ENCODE data around the gene ISLR2. TPM values are rescaled to one million over a fixed set of nuclear protein-coding genes. Genes with fewer than 3 reads are reported as not detected.

Gene ISLR2
- total and polyA plus RNA-seq, 4 donors = 0.03 TPM; not detected in 3

DNA sequence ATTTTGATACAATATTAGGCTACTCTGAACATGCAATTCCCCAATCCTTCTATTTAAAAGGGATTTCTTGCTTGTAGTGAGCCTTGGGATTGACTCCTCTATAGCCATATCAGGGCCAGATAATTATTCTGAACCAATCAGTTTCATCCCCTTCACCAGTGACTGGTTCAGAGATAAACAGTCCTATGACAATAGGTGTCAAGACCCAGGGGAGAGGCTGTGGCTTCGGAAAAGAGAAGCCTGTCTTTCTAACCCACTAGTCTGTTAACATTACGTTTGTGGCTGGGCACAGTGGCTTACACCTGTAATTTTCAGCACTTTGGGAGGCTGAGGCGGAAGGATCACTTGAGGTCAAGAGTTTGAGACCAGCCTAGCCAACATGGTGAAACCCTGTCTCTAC lies 6.2 kb upstream of the ISLR2 start:
- no peak overlapping the region for H3K27ac ChIP-seq (ENCODE audit: low read depth in 1 of 2, low read length in 2 of 2)
- no peaks in the 10 kb centered on the region for H3K36me3 ChIP-seq (ENCODE audit: control insufficient read depth in 4 of 4, insufficient read depth in 3 of 4, low read depth in 1 of 4, low read length in 3 of 4)
- 82% methylated on average over 3 of the region's 3 CpGs for WGBS
- no peak overlapping the region for H3K9ac ChIP-seq (ENCODE audit: low read depth in 1 of 2, low read length in 2 of 2)
- no peak overlapping the region for H3K4me3 ChIP-seq (ENCODE audit: low read depth in 1 of 3, low read length in 3 of 3)
- H3K27me3 ChIP-seq (ENCODE audit: control insufficient read depth in 4 of 4, insufficient read depth in 4 of 4, low read length in 3 of 4) = peaks cover 0 to 4% (median 1%) of the 10 kb centered on the region in 4 donors
- TF ChIP-seq SP1 (IDR thresholded peaks at IDR 0.05) = no peak
- no peak for TF ChIP-seq FOXA2 (IDR thresholded peaks at IDR 0.05)
- no peak for TF ChIP-seq GABPA (IDR thresholded peaks at IDR 0.05 in 1 of 2, conservative IDR thresholded peaks at IDR 0.05 in 1 of 2)
- no peak for TF ChIP-seq FOXA1 (IDR thresholded peaks at IDR 0.05)
- no peak for TF ChIP-seq ATF3 (IDR thresholded peaks at IDR 0.05)
- TF ChIP-seq RXRA (IDR thresholded peaks at IDR 0.05) = no peak
- TF ChIP-seq CTCF (IDR thresholded peaks at IDR 0.05; ENCODE audit: low read depth, low read length, missing input control) = no peak
- no peak for TF ChIP-seq NR2F2 (IDR thresholded peaks at IDR 0.05)
- TF ChIP-seq, protein P1, sequence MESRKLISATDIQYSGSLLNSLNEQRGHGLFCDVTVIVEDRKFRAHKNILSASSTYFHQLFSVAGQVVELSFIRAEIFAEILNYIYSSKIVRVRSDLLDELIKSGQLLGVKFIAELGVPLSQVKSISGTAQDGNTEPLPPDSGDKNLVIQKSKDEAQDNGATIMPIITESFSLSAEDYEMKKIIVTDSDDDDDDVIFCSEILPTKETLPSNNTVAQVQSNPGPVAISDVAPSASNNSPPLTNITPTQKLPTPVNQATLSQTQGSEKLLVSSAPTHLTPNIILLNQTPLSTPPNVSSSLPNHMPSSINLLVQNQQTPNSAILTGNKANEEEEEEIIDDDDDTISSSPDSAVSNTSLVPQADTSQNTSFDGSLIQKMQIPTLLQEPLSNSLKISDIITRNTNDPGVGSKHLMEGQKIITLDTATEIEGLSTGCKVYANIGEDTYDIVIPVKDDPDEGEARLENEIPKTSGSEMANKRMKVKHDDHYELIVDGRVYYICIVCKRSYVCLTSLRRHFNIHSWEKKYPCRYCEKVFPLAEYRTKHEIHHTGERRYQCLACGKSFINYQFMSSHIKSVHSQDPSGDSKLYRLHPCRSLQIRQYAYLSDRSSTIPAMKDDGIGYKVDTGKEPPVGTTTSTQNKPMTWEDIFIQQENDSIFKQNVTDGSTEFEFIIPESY (IDR thresholded peaks at IDR 0.05) = no peak
- no peak for TF ChIP-seq HNF4G (IDR thresholded peaks at IDR 0.05)
- no peak for DNase-seq (ENCODE audit: low spot score)
- H3K9me3 ChIP-seq (ENCODE audit: control insufficient read depth in 4 of 4, low read length in 3 of 4) = no peaks in the 10 kb centered on the region
- peaks cover 6 to 20% (median 12%) of the 10 kb centered on the region in 4 donors for H3K4me1 ChIP-seq (ENCODE audit: control insufficient read depth in 4 of 4, insufficient read depth in 4 of 4, low read length in 3 of 4)

DNA sequence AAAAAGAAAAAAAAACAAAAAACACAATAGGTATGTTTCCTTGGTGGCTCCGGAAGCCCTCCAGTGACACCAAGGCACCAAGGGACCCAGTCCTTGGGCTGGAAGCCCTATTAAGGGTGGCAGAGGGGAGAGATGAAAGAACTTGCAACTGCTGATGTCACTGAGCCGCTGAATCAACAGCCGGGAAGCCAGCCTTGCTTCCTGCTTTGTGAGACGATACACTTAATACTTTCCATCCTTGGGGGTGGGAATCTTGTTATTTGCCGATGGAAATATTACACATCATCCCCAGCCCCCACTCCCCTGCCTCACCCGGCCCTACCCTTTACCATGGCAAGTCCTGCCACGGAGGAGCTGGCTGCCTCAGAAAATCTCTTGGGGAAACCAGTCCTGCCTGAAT lies 5.6 kb upstream of the ISLR2 start:
- no peak overlapping the region for H3K9ac ChIP-seq (ENCODE audit: low read depth in 1 of 2, low read length in 2 of 2)
- H3K9me3 ChIP-seq (ENCODE audit: control insufficient read depth in 4 of 4, low read length in 3 of 4) = no peaks in the 10 kb centered on the region
- no peak for TF ChIP-seq HNF4A (conservative IDR thresholded peaks at IDR 0.05)
- no peak for TF ChIP-seq TAF1 (conservative IDR thresholded peaks at IDR 0.05)
- TF ChIP-seq HNF4G (IDR thresholded peaks at IDR 0.05) = no peak
- TF ChIP-seq, protein P2, sequence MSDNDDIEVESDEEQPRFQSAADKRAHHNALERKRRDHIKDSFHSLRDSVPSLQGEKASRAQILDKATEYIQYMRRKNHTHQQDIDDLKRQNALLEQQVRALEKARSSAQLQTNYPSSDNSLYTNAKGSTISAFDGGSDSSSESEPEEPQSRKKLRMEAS (IDR thresholded peaks at IDR 0.05) = no peak
- no peak for TF ChIP-seq FOXA2 (IDR thresholded peaks at IDR 0.05)
- no peak for TF ChIP-seq SP1 (IDR thresholded peaks at IDR 0.05)
- TF ChIP-seq RXRA (IDR thresholded peaks at IDR 0.05) = no peak
- TF ChIP-seq, protein P1 (IDR thresholded peaks at IDR 0.05) = no peak
- TF ChIP-seq, protein P3, sequence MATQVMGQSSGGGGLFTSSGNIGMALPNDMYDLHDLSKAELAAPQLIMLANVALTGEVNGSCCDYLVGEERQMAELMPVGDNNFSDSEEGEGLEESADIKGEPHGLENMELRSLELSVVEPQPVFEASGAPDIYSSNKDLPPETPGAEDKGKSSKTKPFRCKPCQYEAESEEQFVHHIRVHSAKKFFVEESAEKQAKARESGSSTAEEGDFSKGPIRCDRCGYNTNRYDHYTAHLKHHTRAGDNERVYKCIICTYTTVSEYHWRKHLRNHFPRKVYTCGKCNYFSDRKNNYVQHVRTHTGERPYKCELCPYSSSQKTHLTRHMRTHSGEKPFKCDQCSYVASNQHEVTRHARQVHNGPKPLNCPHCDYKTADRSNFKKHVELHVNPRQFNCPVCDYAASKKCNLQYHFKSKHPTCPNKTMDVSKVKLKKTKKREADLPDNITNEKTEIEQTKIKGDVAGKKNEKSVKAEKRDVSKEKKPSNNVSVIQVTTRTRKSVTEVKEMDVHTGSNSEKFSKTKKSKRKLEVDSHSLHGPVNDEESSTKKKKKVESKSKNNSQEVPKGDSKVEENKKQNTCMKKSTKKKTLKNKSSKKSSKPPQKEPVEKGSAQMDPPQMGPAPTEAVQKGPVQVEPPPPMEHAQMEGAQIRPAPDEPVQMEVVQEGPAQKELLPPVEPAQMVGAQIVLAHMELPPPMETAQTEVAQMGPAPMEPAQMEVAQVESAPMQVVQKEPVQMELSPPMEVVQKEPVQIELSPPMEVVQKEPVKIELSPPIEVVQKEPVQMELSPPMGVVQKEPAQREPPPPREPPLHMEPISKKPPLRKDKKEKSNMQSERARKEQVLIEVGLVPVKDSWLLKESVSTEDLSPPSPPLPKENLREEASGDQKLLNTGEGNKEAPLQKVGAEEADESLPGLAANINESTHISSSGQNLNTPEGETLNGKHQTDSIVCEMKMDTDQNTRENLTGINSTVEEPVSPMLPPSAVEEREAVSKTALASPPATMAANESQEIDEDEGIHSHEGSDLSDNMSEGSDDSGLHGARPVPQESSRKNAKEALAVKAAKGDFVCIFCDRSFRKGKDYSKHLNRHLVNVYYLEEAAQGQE (IDR thresholded peaks at IDR 0.05) = no peak
- no peak for TF ChIP-seq YY1 (IDR thresholded peaks at IDR 0.05)
- TF ChIP-seq EGR1 (IDR thresholded peaks at IDR 0.05; ENCODE audit: low read depth in 2 of 2) = no peak
- no peak for TF ChIP-seq JUND (IDR thresholded peaks at IDR 0.05)
- no peak overlapping the region for H3K4me3 ChIP-seq (ENCODE audit: low read depth in 1 of 3, low read length in 3 of 3)
- peaks cover 0 to 5% (median 1%) of the 10 kb centered on the region in 4 donors for H3K27me3 ChIP-seq (ENCODE audit: control insufficient read depth in 4 of 4, insufficient read depth in 4 of 4, low read length in 3 of 4)
- no peaks in the 10 kb centered on the region for H3K36me3 ChIP-seq (ENCODE audit: control insufficient read depth in 4 of 4, insufficient read depth in 3 of 4, low read depth in 1 of 4, low read length in 3 of 4)
- peaks cover 6 to 26% (median 14%) of the 10 kb centered on the region in 4 donors for H3K4me1 ChIP-seq (ENCODE audit: control insufficient read depth in 4 of 4, insufficient read depth in 4 of 4, low read length in 3 of 4)
- H3K27ac ChIP-seq (ENCODE audit: low read depth in 1 of 2, low read length in 2 of 2) = no peak overlapping the region
- DNase-seq (ENCODE audit: low spot score) = no peak
- WGBS = 70% methylated on average over 7 of the region's 7 CpGs
